Activated B cell treated with CpG ODN at 0.5 μM for 24 hours (primary cell): ENCODE data around the gene HERC5. TPM values are rescaled to one million over a fixed set of nuclear protein-coding genes. Genes with fewer than 3 reads are reported as not detected.
"Not testable (repeated sequence)": the region's sequence is repeated elsewhere in the genome, so short reads cannot be mapped to it uniquely, and the experiment has no call there.

Experiments used
- ATAC-seq: fragments of 200-7000 bp; cut with Tn5 transposase; one replicate; pipeline ENCODE4 v1.10.0; 2021; ENCODE audit warnings: low read depth, mild to moderate bottlenecking, moderate library complexity
- CTCF ChIA-PET: fragments of 350-600 bp; sonication (Branson Sonifier 250); formaldehyde crosslinking; loops from one replicate; lab custom pipeline; 2021; ENCODE audit warnings: antibody characterized with exemption; lab: Charles Lee
- POLR2A ChIA-PET: fragments of 350-600 bp; sonication (Branson Sonifier 250); formaldehyde crosslinking; loops from one replicate; lab custom pipeline; 2021; ENCODE audit warnings: antibody characterized with exemption; lab: Charles Lee
- DNase-seq: peaks from one replicate; pipeline ENCODE4 v3.0.0; 2022
- H3K27ac Mint-ChIP-seq: one replicate; pipeline ENCODE4 v1.8.0; 2020; ENCODE audit warnings: mixed read lengths
- H3K27me3 Mint-ChIP-seq: one replicate; pipeline ENCODE4 v1.8.0; 2021; ENCODE audit warnings: mixed read lengths
- H3K36me3 Mint-ChIP-seq: one replicate; pipeline ENCODE4 v1.8.0; 2021; ENCODE audit warnings: low read depth, mixed read lengths
- H3K4me1 Mint-ChIP-seq: one replicate; pipeline ENCODE4 v1.8.0; 2021; ENCODE audit warnings: mixed read lengths
- H3K4me3 Mint-ChIP-seq: one replicate; pipeline ENCODE4 v1.8.0; 2020; ENCODE audit warnings: mild to moderate bottlenecking, mixed read lengths
- H3K9me3 Mint-ChIP-seq: one replicate; pipeline ENCODE4 v1.8.0; 2020; ENCODE audit warnings: mixed read lengths
- CTCF ChIP-seq: fragments of 200-600 bp; IDR thresholded peaks from one replicate; pipeline ENCODE4 v1.8.0; 2022; ENCODE audit warnings: antibody characterized with exemption, mild to moderate bottlenecking
- intact Hi-C: fragments of 100-400 bp; cut with micrococcal nuclease; formaldehyde crosslinking; loops from one replicate; pipeline ENCODE4 v1.15.1; 2024
- total RNA-seq: library from RNA; stranded (reverse); gene quantifications from 2 replicates; pipeline ENCODE4 v1.2.3, GENCODE V29; 2022

The HERC5 gene
- total RNA-seq, 1 donor from 2014 or later: 4.8 TPM

DNA sequence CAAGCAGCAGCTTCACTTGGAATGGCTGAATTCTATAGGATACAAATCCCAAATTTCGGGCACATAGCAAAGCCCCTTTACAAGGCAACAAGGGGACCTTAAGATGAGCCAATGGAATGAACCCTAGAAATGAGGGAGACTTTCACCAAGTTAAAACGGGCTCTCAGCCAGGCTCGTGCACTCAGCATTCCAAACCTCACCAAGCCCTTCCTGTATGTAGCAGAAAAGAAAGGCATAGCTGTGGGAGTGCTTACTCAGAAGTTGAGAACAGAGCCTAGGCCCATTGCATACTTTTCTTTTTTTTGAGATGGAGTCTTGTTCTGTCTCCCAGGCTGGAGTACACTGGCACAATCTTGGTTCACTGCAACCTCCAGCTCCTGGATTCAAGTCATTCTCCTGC is 10.8 kb upstream of the HERC5 start:
- peaks cover 2% of the 10 kb centered on the region for H3K9me3 Mint-ChIP-seq
- H3K4me3 Mint-ChIP-seq: no peak overlapping the region
- ChIA-PET CTCF (no interaction called here), POLR2A (interaction anchor here (0.6 kb wide), 1 partner anchor 1054 kb away, joined by 3 read pairs; no protein-coding TSS in a partner anchor)
- no peak overlapping the region for H3K27ac Mint-ChIP-seq
- H3K27me3 Mint-ChIP-seq: no peaks in the 10 kb centered on the region
- DNase-seq: no peak
- intact Hi-C loops: no loop called here
- ATAC-seq: no peak
- TF ChIP-seq CTCF: no peak
- no peaks in the 10 kb centered on the region for H3K4me1 Mint-ChIP-seq
- peaks cover 19% of the 10 kb centered on the region for H3K36me3 Mint-ChIP-seq

GRCh38 chr4:88447371-88448095 is 9.4 kb upstream of the HERC5 start:
- ChIA-PET POLR2A (no interaction called here), CTCF (interaction anchor here (1.2 kb wide), 1 partner anchor 236 kb away, joined by 3 read pairs; no protein-coding TSS in a partner anchor)
- Mint-ChIP-seq H3K27ac (no peak overlapping the region), H3K4me3 (no peak overlapping the region), H3K4me1 (no peaks in the 10 kb centered on the region), H3K27me3 (no peaks in the 10 kb centered on the region), H3K36me3 (peaks cover 7% of the 10 kb centered on the region), H3K9me3 (peaks cover 2% of the 10 kb centered on the region)
- no peak for TF ChIP-seq CTCF
- no peak for ATAC-seq
- intact Hi-C loops: no loop called here
- DNase-seq: no peak

DNA sequence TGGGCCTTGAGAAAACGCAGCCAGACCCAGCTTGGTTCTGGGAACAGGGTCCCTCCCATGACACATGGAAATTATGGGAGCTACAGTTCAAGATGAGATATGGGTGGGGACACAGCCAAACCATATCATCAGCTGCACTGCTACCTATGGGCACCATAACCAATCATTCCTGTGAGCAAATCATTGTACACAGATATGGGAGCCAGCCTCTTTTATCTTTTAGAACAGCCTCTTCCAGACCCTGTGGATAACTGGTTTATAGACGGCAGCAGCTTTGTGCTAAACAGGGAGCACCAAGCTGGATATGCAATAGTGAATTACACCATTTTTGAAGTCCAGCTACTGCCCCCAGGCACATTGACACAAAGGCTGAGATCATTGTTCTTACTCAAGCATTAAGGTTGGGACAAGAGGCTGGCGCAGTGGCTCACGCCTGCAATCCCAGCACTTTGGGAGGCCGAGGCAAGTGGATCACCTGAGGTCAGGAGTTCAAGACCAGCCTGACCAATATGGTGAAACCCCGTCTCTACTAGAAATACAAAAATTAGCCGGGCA is 8.6 kb upstream of the HERC5 start:
- DNase-seq, ATAC-seq, H3K27me3 Mint-ChIP-seq, H3K4me1 Mint-ChIP-seq, H3K36me3 Mint-ChIP-seq, H3K4me3 Mint-ChIP-seq, intact Hi-C loops, H3K27ac Mint-ChIP-seq, POLR2A ChIA-PET, H3K9me3 Mint-ChIP-seq: not testable (repeated sequence)
- CTCF ChIA-PET: interaction anchor here (1.2 kb wide), 1 partner anchor 236 kb away, joined by 3 read pairs; no protein-coding TSS in a partner anchor

DNA sequence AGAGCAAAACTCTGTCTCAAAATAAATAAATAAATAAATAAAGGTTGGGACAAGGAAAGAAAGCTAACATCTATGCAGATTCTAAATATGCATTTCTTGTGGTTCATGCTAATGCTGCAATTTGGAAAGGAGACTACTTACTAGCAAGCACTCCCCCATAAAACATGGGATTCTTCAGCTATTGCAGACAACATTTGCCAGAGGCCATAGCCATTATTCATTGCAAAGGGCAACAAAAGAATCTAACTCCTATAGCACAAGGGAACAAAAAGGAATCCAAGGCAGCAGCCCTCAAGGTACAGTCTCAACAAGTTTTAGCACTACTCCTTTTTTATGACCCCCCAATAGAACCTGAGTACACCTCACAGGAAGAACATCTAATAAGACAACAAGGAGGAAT is 8.0 kb upstream of the HERC5 start:
- no peak for DNase-seq
- intact Hi-C loops: no loop called here
- H3K27ac Mint-ChIP-seq: no peak overlapping the region
- H3K4me3 Mint-ChIP-seq: no peak overlapping the region
- H3K9me3 Mint-ChIP-seq: peaks cover 2% of the 10 kb centered on the region
- ATAC-seq: no peak
- H3K27me3 Mint-ChIP-seq: no peaks in the 10 kb centered on the region
- ChIA-PET CTCF (no interaction called here), POLR2A (no interaction called here)
- no peak for TF ChIP-seq CTCF
- no peaks in the 10 kb centered on the region for H3K4me1 Mint-ChIP-seq
- no peaks in the 10 kb centered on the region for H3K36me3 Mint-ChIP-seq

DNA sequence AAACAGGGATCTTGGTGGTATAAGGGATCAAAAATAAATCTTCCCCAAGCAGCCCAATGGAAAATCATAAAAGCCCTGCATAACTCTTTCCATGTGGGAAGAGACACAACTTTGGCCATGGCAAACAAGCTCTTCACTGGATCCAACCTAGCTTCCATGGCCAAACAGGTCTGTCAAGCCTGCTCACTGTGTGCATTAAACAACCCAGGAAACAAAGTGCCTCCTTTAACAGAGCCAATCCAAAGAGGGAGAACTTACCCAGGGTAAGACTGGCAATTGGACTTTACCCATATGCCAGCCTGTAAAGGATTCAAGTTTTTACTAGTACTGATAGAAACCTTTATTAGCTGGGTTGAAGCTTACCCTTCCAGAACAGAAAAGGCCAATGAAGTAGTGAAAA is 7.6 kb upstream of the HERC5 start:
- ATAC-seq: no peak
- no peak for DNase-seq
- Mint-ChIP-seq H3K27ac (no peak overlapping the region), H3K4me1 (no peaks in the 10 kb centered on the region), H3K27me3 (no peaks in the 10 kb centered on the region), H3K4me3 (no peak overlapping the region), H3K9me3 (peaks cover 2% of the 10 kb centered on the region), H3K36me3 (no peaks in the 10 kb centered on the region)
- ChIA-PET POLR2A (no interaction called here), CTCF (no interaction called here)
- intact Hi-C loops: no loop called here
- no peak for TF ChIP-seq CTCF
